SJSA1 (cell line): ENCODE measurements around the gene SKIL. TPM values are rescaled to one million over a fixed set of nuclear protein-coding genes. Genes with fewer than 3 reads are reported as not detected.
"Not testable (repeated sequence)": the region's sequence is repeated elsewhere in the genome, so short reads cannot be mapped to it uniquely, and the experiment has no call there.

Source experiments
- DNase-seq, 2 experiments: peaks; one replicate each; pipeline ENCODE4 v3.0.0-alpha.2; 2015 to 2020; ENCODE audit warnings: low spot score in 2 of 2, low read depth in 1 of 2
- H3K27ac ChIP-seq: fragments of 250-450 bp; sonication (Bioruptor Pico); 2 replicates; pipeline ENCODE4 v1.5.1; 2020; ENCODE audit warnings: mild to moderate bottlenecking, moderate library complexity
- H3K27me3 ChIP-seq: fragments of 250-450 bp; sonication (Bioruptor Pico); replicated peaks from 2 replicates; pipeline ENCODE4 v1.5.1; 2020; ENCODE audit warnings: mild to moderate bottlenecking, moderate library complexity
- H3K36me3 ChIP-seq: fragments of 250-450 bp; sonication (Bioruptor Pico); 2 replicates; pipeline ENCODE4 v1.5.1; 2020; ENCODE audit warnings: mild to moderate bottlenecking
- H3K4me1 ChIP-seq: fragments of 250-450 bp; sonication (Bioruptor Pico); replicated peaks from 2 replicates; pipeline ENCODE4 v1.6.1; 2021; ENCODE audit warnings: mild to moderate bottlenecking
- H3K4me3 ChIP-seq: fragments of 250-450 bp; sonication (Bioruptor Pico); 2 replicates; pipeline ENCODE4 v1.5.1; 2020; ENCODE audit warnings: mild to moderate bottlenecking
- H3K9me3 ChIP-seq: fragments of 250-450 bp; sonication (Bioruptor Pico); replicated peaks from 2 replicates; pipeline ENCODE4 v1.5.1; 2020; ENCODE audit warnings: mild to moderate bottlenecking
- total RNA-seq: library from RNA; depleted of rRNA; stranded (reverse); fragments of >200 nt; shearing (Covaris generic); gene quantifications from 2 replicates; pipeline ENCODE4 v1.2.3, GENCODE V29; 2014; rRNA removed

The SKIL gene
- total RNA-seq = 31.0 and 51.5 TPM in 2 replicates

- H3K9me3 ChIP-seq = no peaks in the 10 kb centered on the region
- peak; percentile 89 to 97 for DNase-seq
- peak within 1 kb of the TSS; percentile 88 for H3K27ac ChIP-seq
- H3K4me3 ChIP-seq = peak within 1 kb of the TSS; percentile 85
- peaks cover 56% of the 10 kb centered on the region for H3K4me1 ChIP-seq
- H3K36me3 ChIP-seq = peaks cover 42% of the 10 kb centered on the region
- no peaks in the 10 kb centered on the region for H3K27me3 ChIP-seq
Observed at GRCh38 chr3:170357176-170358041, at the start of gene SKIL. TSS of gene SKIL (plus strand) at chr3:170357715. CDS start at chr3:170360332, 2,617 bp downstream.

- H3K36me3 ChIP-seq = no peaks in the 10 kb centered on the region
- DNase-seq = peak in 1 of 2 experiments; percentile 39
- H3K9me3 ChIP-seq = no peaks in the 10 kb centered on the region
- H3K4me1 ChIP-seq = peaks cover 28% of the 10 kb centered on the region
- H3K4me3 ChIP-seq = no peak overlapping the region
- H3K27me3 ChIP-seq = no peaks in the 10 kb centered on the region
- H3K27ac ChIP-seq = no peak overlapping the region; the same call in 1 of the 2 replicates
Observed at GRCh38 chr3:170309046-170309445, 48.5 kb upstream of the SKIL start.

GRCh38 chr3:170317954-170318353 lies 39.6 kb upstream of the SKIL start:
- Histone ChIP-seq H3K36me3 (no peaks in the 10 kb centered on the region), H3K27me3 (no peaks in the 10 kb centered on the region), H3K4me3 (no peak overlapping the region), H3K9me3 (no peaks in the 10 kb centered on the region; the same call in 1 of the 2 replicates), H3K27ac (no peak overlapping the region), H3K4me1 (peaks cover 18% of the 10 kb centered on the region)
- no peak for DNase-seq

GRCh38 chr3:170320461-170321121 lies 36.9 kb upstream of the SKIL start:
- Histone ChIP-seq H3K36me3 (no peaks in the 10 kb centered on the region), H3K27ac (no peak overlapping the region), H3K27me3 (no peaks in the 10 kb centered on the region), H3K4me3 (no peak overlapping the region), H3K4me1 (peaks cover 20% of the 10 kb centered on the region), H3K9me3 (no peaks in the 10 kb centered on the region; the same call in 1 of the 2 replicates)
- DNase-seq = peak in 1 of 2 experiments; percentile 21

- peaks cover 20% of the 10 kb centered on the region for H3K4me1 ChIP-seq
- no peaks in the 10 kb centered on the region; the same call in 1 of the 2 replicates for H3K9me3 ChIP-seq
- H3K36me3 ChIP-seq = no peaks in the 10 kb centered on the region
- DNase-seq = no peak
- no peak overlapping the region for H3K27ac ChIP-seq
- no peak overlapping the region for H3K4me3 ChIP-seq
- H3K27me3 ChIP-seq = no peaks in the 10 kb centered on the region
Observed at GRCh38 chr3:170321321-170322034, 36.0 kb upstream of the SKIL start.

- H3K27ac ChIP-seq = no peak overlapping the region; the same call in 1 of the 2 replicates
- H3K4me1 ChIP-seq = peaks cover 20% of the 10 kb centered on the region
- no peak overlapping the region for H3K4me3 ChIP-seq
- DNase-seq = peak in 1 of 2 experiments; percentile 7
- H3K27me3 ChIP-seq = no peaks in the 10 kb centered on the region
- no peaks in the 10 kb centered on the region; the same call in 1 of the 2 replicates for H3K9me3 ChIP-seq
- no peaks in the 10 kb centered on the region for H3K36me3 ChIP-seq
Observed at GRCh38 chr3:170322566-170323269, 34.8 kb upstream of the SKIL start.

GRCh38 chr3:170323331-170323730 lies 34.2 kb upstream of the SKIL start:
- Histone ChIP-seq H3K36me3 (no peaks in the 10 kb centered on the region), H3K27ac (no peak overlapping the region), H3K4me1 (peaks cover 20% of the 10 kb centered on the region), H3K4me3 (no peak overlapping the region), H3K27me3 (no peaks in the 10 kb centered on the region), H3K9me3 (no peaks in the 10 kb centered on the region; the same call in 1 of the 2 replicates)
- no peak for DNase-seq

GRCh38 chr3:170324962-170325361 lies 32.6 kb upstream of the SKIL start:
- no peak for DNase-seq

GRCh38 chr3:170327040-170327808 lies 30.3 kb upstream of the SKIL start:
- Histone ChIP-seq H3K36me3 (no peaks in the 10 kb centered on the region), H3K4me3 (no peak overlapping the region), H3K9me3 (no peaks in the 10 kb centered on the region), H3K27me3 (no peaks in the 10 kb centered on the region), H3K27ac (no peak overlapping the region), H3K4me1 (peaks cover 13% of the 10 kb centered on the region)
- no peak for DNase-seq

More at GRCh38 chr3:170324962-170325361, 32.6 kb upstream of the SKIL start:
- H3K4me3 ChIP-seq = no peak overlapping the region
- no peaks in the 10 kb centered on the region for H3K27me3 ChIP-seq
- H3K27ac ChIP-seq = no peak overlapping the region
- H3K36me3 ChIP-seq = no peaks in the 10 kb centered on the region
- H3K9me3 ChIP-seq = no peaks in the 10 kb centered on the region; the same call in 1 of the 2 replicates
- peaks cover 20% of the 10 kb centered on the region for H3K4me1 ChIP-seq

GRCh38 chr3:170327868-170328548 lies 29.5 kb upstream of the SKIL start:
- not testable (repeated sequence) for H3K27ac ChIP-seq, H3K4me3 ChIP-seq, H3K36me3 ChIP-seq, H3K9me3 ChIP-seq, DNase-seq, H3K27me3 ChIP-seq, H3K4me1 ChIP-seq

- DNase-seq = peak in 1 of 2 experiments; percentile 49
- peaks cover 5% of the 10 kb centered on the region; the same call in 1 of the 2 replicates for H3K4me1 ChIP-seq
- H3K4me3 ChIP-seq = no peak overlapping the region
- H3K27me3 ChIP-seq = no peaks in the 10 kb centered on the region
- no peaks in the 10 kb centered on the region for H3K9me3 ChIP-seq
- H3K27ac ChIP-seq = no peak overlapping the region
- H3K36me3 ChIP-seq = no peaks in the 10 kb centered on the region
Observed at GRCh38 chr3:170330366-170330765, 27.1 kb upstream of the SKIL start.

GRCh38 chr3:170331143-170331542 lies 26.4 kb upstream of the SKIL start:
- Histone ChIP-seq H3K27ac (no peak overlapping the region), H3K9me3 (no peaks in the 10 kb centered on the region), H3K36me3 (no peaks in the 10 kb centered on the region), H3K4me1 (peaks cover 5% of the 10 kb centered on the region; the same call in 1 of the 2 replicates), H3K27me3 (no peaks in the 10 kb centered on the region), H3K4me3 (no peak overlapping the region)
- no peak for DNase-seq
